ENCODE data around the gene SLC1A7.

SLC1A7 gene

DNA sequence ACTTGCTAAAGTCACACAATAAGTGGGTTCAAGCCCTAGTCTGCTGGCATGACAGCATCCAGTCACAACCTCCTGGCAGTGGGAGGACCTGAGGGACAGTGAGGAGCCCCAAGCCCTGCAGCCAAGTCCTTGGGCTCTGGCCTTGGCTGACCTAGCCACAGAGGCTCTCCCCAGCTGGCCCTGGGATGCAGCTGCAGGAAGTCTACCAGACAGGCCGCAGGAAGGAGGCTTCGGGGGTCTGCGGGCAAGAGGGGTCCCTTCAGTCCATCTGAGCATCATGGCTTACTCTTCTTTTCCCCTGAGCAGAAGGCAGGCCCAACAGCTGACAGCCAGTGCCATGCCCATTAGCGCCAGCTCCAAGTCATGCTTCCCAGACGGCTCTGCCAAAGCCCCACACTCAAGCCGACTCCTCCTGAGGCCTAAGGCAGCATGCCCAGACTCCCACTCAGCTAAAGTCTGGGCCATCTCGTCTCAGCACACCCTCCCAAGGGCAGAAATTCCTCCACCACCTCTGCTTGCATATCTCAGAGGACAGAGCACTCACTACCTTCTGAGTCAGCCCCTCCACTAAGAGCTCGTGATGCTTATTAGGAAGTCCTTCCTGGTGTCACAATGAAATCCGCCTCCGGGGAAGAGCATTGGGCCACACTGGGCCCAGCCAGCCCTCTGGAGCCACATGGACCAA, 20.1 kb downstream of the SLC1A7 start:
- TF ChIP-seq TCF12 (IDR thresholded peaks at IDR 0.05; ENCODE audit: low read depth), result no peak
- no peak for TF ChIP-seq NFIC (IDR thresholded peaks at IDR 0.05)
- no peak for TF ChIP-seq MAX (IDR thresholded peaks at IDR 0.05)
- TF ChIP-seq REST (IDR thresholded peaks at IDR 0.05; ENCODE audit: low read depth), result no peak
- TF ChIP-seq TEAD4 (IDR thresholded peaks at IDR 0.05), result no peak
- TF ChIP-seq FOXM1 (IDR thresholded peaks at IDR 0.05; ENCODE audit: borderline replicate concordance, low read depth), result no peak
- no peak for TF ChIP-seq USF1 (IDR thresholded peaks at IDR 0.05)

DNA sequence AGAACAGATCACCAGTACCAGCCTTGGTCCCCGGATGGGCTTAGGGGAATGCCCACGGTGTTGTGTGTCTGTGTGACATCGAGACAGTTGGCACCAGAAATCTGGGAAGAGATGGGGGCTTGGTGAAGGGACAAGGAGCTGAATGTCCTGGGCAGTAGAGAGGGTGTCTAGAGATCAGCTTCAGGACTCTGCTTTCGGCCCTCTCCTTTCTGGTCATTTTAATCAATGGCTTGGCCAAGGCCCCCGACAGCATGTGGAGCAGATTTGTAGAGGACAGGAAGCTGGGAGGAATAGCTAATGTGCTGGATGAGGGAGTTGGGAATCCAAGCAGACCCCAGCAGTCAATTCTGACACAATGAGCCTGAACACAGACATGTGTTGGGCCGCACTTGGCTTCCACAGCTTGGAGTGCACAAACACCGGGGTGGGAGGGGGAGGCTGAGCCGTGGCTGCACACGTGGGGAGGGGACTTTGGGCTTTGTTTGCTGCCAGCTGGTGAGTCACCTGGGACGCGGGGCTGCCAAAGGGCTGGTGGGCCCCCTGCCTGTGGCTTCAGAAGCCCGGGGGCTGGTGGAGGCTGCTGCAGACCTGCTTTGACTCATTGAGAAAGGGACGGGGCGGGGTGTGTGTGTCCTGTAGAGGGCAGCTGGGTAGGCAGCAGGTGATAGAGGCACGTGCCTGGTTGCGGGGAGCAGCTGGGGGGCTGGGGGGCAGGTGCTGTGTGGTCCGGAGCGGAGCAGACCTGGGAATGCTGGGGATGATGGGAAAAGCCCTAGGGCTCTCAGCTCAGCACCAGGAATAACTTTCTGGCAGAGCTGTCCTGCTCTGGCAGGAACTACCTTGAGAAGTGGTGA, 20.9 kb downstream of the SLC1A7 start:
- no peak for TF ChIP-seq MAX (IDR thresholded peaks at IDR 0.05)

DNA sequence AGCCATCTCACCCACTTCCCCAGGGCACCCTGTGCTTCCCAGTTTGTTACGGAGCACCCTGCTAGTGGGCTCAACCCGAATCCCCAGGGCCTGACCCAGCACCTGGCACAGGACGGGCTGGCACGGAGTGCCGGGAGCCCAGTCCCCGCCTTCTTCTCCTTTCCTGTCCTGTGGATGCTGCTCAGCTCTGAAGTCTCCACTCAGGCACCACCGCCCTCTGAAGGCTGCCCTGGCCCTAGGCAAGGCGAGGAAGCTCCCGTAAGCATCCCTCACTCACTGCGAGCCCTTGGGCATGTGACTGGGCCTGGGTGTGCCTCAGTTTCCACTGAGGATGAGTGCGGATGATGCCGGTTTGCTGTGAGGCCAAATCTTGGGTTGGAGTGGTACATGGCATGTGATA, 21.8 kb downstream of the SLC1A7 start:
- TF ChIP-seq USF1 (IDR thresholded peaks at IDR 0.05), result no peak

GRCh38 chr1:53117836-53118235, 24.6 kb downstream of the SLC1A7 start:
- TF ChIP-seq USF1 (IDR thresholded peaks at IDR 0.05) (no peak), ZBTB7A (IDR thresholded peaks at IDR 0.05; ENCODE audit: low read depth) (no peak), EGR1 (IDR thresholded peaks at IDR 0.05) (no peak), YY1 (IDR thresholded peaks at IDR 0.05; ENCODE audit: low read depth) (no peak), NFIC (IDR thresholded peaks at IDR 0.05) (no peak), RAD21 (IDR thresholded peaks at IDR 0.05; ENCODE audit: low read depth) (no peak), TAF1 (IDR thresholded peaks at IDR 0.05; ENCODE audit: low read depth) (no peak), REST (IDR thresholded peaks at IDR 0.05; ENCODE audit: low read depth) (no peak), EP300 (IDR thresholded peaks at IDR 0.05; ENCODE audit: borderline replicate concordance) (no peak), TEAD4 (IDR thresholded peaks at IDR 0.05) (no peak), TCF12 (IDR thresholded peaks at IDR 0.05; ENCODE audit: low read depth) (no peak), CREB1 (IDR thresholded peaks at IDR 0.05; ENCODE audit: low read depth) (no peak), FOXM1 (IDR thresholded peaks at IDR 0.05; ENCODE audit: borderline replicate concordance, low read depth) (no peak), CEBPB (IDR thresholded peaks at IDR 0.05) (no peak), MAX (IDR thresholded peaks at IDR 0.05) (no peak)

DNA sequence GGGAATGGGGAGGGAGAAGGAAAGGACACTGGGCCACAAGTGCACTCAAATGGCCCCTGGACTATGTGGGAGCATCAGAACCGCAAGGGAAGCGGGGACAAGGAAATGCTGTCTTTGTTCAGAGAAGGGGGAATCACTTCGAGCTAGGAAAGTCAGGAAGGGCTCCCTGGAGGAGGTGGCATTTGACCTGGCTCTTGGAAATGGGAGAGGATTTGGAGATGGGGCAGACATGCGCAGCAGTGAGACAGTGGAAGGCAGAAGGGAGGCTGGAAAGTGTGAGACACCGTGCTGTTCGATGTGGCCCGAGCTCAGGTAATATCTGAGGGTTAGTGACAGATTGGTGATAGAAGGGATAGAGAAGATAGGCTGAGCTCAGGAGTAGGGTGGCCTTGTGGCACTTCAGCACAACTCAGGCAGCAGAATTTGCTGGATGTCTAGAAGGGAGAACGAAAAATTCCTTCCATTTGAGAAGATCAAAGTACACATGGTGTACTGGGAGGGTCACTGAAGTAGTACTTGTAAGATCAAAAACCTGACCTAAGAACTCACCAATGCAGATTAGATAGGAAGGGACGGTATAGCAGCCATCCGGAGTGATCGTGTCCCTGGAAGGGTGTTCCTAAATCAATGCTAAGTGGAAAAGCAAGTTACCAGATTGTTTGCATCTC, 25.4 kb downstream of the SLC1A7 start:
- TF ChIP-seq ZBTB7A (IDR thresholded peaks at IDR 0.05; ENCODE audit: low read depth), result no peak
- TF ChIP-seq REST (IDR thresholded peaks at IDR 0.05; ENCODE audit: low read depth), result no peak
- TF ChIP-seq EP300 (IDR thresholded peaks at IDR 0.05; ENCODE audit: borderline replicate concordance), result no peak
- TF ChIP-seq CREB1 (IDR thresholded peaks at IDR 0.05; ENCODE audit: low read depth), result no peak
- TF ChIP-seq NFIC (IDR thresholded peaks at IDR 0.05), result no peak
- no peak for TF ChIP-seq USF1 (IDR thresholded peaks at IDR 0.05)
- no peak for TF ChIP-seq TCF12 (IDR thresholded peaks at IDR 0.05; ENCODE audit: low read depth)
- no peak for TF ChIP-seq MAX (IDR thresholded peaks at IDR 0.05)
- no peak for TF ChIP-seq EGR1 (IDR thresholded peaks at IDR 0.05)
- TF ChIP-seq RAD21 (IDR thresholded peaks at IDR 0.05; ENCODE audit: low read depth), result no peak
- no peak for TF ChIP-seq TAF1 (IDR thresholded peaks at IDR 0.05; ENCODE audit: low read depth)
- no peak for TF ChIP-seq CEBPB (IDR thresholded peaks at IDR 0.05)
- no peak for TF ChIP-seq FOXM1 (IDR thresholded peaks at IDR 0.05; ENCODE audit: borderline replicate concordance, low read depth)
- TF ChIP-seq TEAD4 (IDR thresholded peaks at IDR 0.05), result no peak
- TF ChIP-seq YY1 (IDR thresholded peaks at IDR 0.05; ENCODE audit: low read depth), result no peak

Measured in Ishikawa (cell line).